Measurements from ENCODE around the gene OGA. TPM values are rescaled to one million over a fixed set of nuclear protein-coding genes. Genes with fewer than 3 reads are reported as not detected.

OGA gene
- total and polyA plus RNA-seq, 9 of the 15 experiments (the other 6 are each of a cell fraction or from before 2014, with no cell fraction given): 13.5 to 73.5 (median 59.5) TPM

GRCh38 chr10:101782811-101783735, 35.2 kb downstream of the OGA start, which contains the start of gene NPM3 (continued):
- TF ChIP-seq NR2F6 (CRISPR knock-in tag; IDR thresholded peaks at IDR 0.05) (no peak), FOXK2 (conservative IDR thresholded peaks at IDR 0.05 in 1 of 2, IDR thresholded peaks at IDR 0.05 in 1 of 2; ENCODE audit: low read depth in 2 of 2) (no peak), MEF2D (tag; conservative IDR thresholded peaks at IDR 0.05; ENCODE audit: low read depth) (no peak), IRF9 (tag; IDR thresholded peaks at IDR 0.05) (no peak), ARID2 (IDR thresholded peaks at IDR 0.05) (no peak), STAT6 (CRISPR knock-in tag; IDR thresholded peaks at IDR 0.05) (no peak), ZNF696 (CRISPR knock-in tag; conservative IDR thresholded peaks at IDR 0.05) (no peak), MBD1 (CRISPR knock-in tag; IDR thresholded peaks at IDR 0.05) (no peak), ETS2 (tag; IDR thresholded peaks at IDR 0.05; ENCODE audit: borderline replicate concordance, poor library complexity, severe bottlenecking) (no peak), ZBTB7A (IDR thresholded peaks at IDR 0.05; ENCODE audit: borderline replicate concordance, control insufficient read depth, low read depth, low read length) (peak; percentile 85), ETV6 (IDR thresholded peaks at IDR 0.05; ENCODE audit: borderline replicate concordance in 1 of 2, low read depth in 2 of 2, low read length in 1 of 2) (no peak), ETV6 (CRISPR knock-in tag; IDR thresholded peaks at IDR 0.05; ENCODE audit: borderline replicate concordance) (no peak), TCFL5 (CRISPR knock-in tag; conservative IDR thresholded peaks at IDR 0.05) (no peak), TARDBP (IDR thresholded peaks at IDR 0.05) (no peak), ZNF316 (IDR thresholded peaks at IDR 0.05) (no peak), ZNF584 (CRISPR knock-in tag; IDR thresholded peaks at IDR 0.05; ENCODE audit: low read depth) (no peak), ZNF133 (CRISPR knock-in tag; IDR thresholded peaks at IDR 0.05) (no peak), TSC22D4 (tag; IDR thresholded peaks at IDR 0.05) (no peak), NR3C1 (CRISPR knock-in tag; IDR thresholded peaks at IDR 0.05) (no peak), TAF1 (IDR thresholded peaks at IDR 0.05; ENCODE audit: control insufficient read depth, extremely low read depth, insufficient read depth, low read length, severe bottlenecking) (peak; percentile 60), MTA1 (IDR thresholded peaks at IDR 0.05; ENCODE audit: borderline replicate concordance) (peak; percentile 94)

All from K562 (cell line).